Measurements from ENCODE around the gene NMT1. TPM values are rescaled to one million over a fixed set of nuclear protein-coding genes. Genes with fewer than 3 reads are reported as not detected.

Gene NMT1
- total and polyA plus RNA-seq, 2 experiments from 2014 or later: 95.6 to 298 TPM

GRCh38 chr17:45040459-45040858 lies 20.7 kb upstream of the NMT1 start (continued):
- TF ChIP-seq CTCF (conservative IDR thresholded peaks at IDR 0.05; ENCODE audit: low read depth in 2 of 2): no peak
- TF ChIP-seq EZH2 (IDR thresholded peaks at IDR 0.05; ENCODE audit: low read depth, unreplicated experiment): no peak
- no peak for TF ChIP-seq ZNF331 (CRISPR knock-in tag; IDR thresholded peaks at IDR 0.05; ENCODE audit: low read depth)
- TF ChIP-seq JUNB (IDR thresholded peaks at IDR 0.05; ENCODE audit: unreplicated experiment): no peak

GRCh38 chr17:45042346-45043120 lies 18.6 kb upstream of the NMT1 start:
- no peak for DNase-seq (ENCODE audit: low spot score)
- ATAC-seq: no peak
- H3K4me2 ChIP-seq: no peak overlapping the region

More at GRCh38 chr17:45042346-45043120, 18.6 kb upstream of the NMT1 start:
- Histone ChIP-seq H2AFZ (no peak overlapping the region), H4K20me1 (replicated peaks; ENCODE audit: insufficient read depth) (peaks cover 4% of the 10 kb centered on the region), H3K4me1 (ENCODE audit: insufficient read depth) (peaks cover 11% of the 10 kb centered on the region), H3F3A (replicated peaks; ENCODE audit: low read depth) (0 out of 2 replicates have a peak, but pooled peaks cover 8% of the 10 kb centered on the region), H3K79me2 (replicated peaks; ENCODE audit: insufficient read depth) (peaks cover 37% of the 10 kb centered on the region), H3K27ac (ENCODE audit: low read depth) (no peak overlapping the region), H3K27me3 (ENCODE audit: insufficient read depth) (no peaks in the 10 kb centered on the region), H3K9me2 (ENCODE audit: insufficient read depth) (no peaks in the 10 kb centered on the region), H3K36me3 (ENCODE audit: insufficient read depth) (no peaks in the 10 kb centered on the region), H3K4me3 (no peak overlapping the region)
- Mint-ChIP-seq H3K27me3 (ENCODE audit: insufficient read depth, low read depth, poor library complexity) (peaks cover 13% of the 10 kb centered on the region), H3K36me3 (ENCODE audit: low read depth) (peaks cover 9% of the 10 kb centered on the region), H3K4me1 (peaks cover 32% of the 10 kb centered on the region), H3K4me3 (no peak overlapping the region; the same call in 2 of the 3 replicates), H3K27ac (no peak overlapping the region; the same call in 1 of the 2 replicates), H3K9me3 (no peaks in the 10 kb centered on the region; the same call in 2 of the 3 replicates)
- TF ChIP-seq STAT1 (IDR thresholded peaks at IDR 0.05; ENCODE audit: unreplicated experiment): no peak
- TF ChIP-seq EZH2 (IDR thresholded peaks at IDR 0.05; ENCODE audit: low read depth, unreplicated experiment): no peak
- no peak for TF ChIP-seq CTCF (conservative IDR thresholded peaks at IDR 0.05; ENCODE audit: low read depth in 2 of 2)
- no peak for TF ChIP-seq CREB1 (CRISPR knock-in tag; IDR thresholded peaks at IDR 0.05; ENCODE audit: low read depth)
- no peak for TF ChIP-seq ZNF114 (CRISPR knock-in tag; IDR thresholded peaks at IDR 0.05)
